ENCODE data around the gene NPAS4.

- no peak for TF ChIP-seq USF2 (IDR thresholded peaks at IDR 0.05)
- no peak for TF ChIP-seq NFE2L2 (conservative IDR thresholded peaks at IDR 0.05; ENCODE audit: low read length)
These were observed 44.1 kb downstream of the NPAS4 start for GRCh38 chr11:66464916-66465315.
